Body of pancreas (tissue), 4 donors: Measurements from ENCODE around the gene OR51I1.

Experiments used
- POLR2A ChIP-seq, 3 donors: fragments of 450-650 bp; IDR thresholded peaks; one replicate each; pipeline ENCODE4 v1.6.1; 2016; ENCODE audit warnings: antibody characterized with exemption in 3 of 3, mild to moderate bottlenecking in 2 of 3
- TF ChIP-seq, protein P1 (sequence below), 7 experiments: fragments of 450-650 bp in 4 of 7; fragments of 200-600 bp in 3 of 7; sonication (generic) in 3 of 7; IDR thresholded peaks; one replicate each; pipeline ENCODE4 v1.5.1; 2016 to 2019; ENCODE audit warnings: antibody characterized with exemption in 7 of 7

GRCh38 chr11:5405173-5405572 is 36.1 kb downstream of the OR51I1 start:
- TF ChIP-seq, protein P1, sequence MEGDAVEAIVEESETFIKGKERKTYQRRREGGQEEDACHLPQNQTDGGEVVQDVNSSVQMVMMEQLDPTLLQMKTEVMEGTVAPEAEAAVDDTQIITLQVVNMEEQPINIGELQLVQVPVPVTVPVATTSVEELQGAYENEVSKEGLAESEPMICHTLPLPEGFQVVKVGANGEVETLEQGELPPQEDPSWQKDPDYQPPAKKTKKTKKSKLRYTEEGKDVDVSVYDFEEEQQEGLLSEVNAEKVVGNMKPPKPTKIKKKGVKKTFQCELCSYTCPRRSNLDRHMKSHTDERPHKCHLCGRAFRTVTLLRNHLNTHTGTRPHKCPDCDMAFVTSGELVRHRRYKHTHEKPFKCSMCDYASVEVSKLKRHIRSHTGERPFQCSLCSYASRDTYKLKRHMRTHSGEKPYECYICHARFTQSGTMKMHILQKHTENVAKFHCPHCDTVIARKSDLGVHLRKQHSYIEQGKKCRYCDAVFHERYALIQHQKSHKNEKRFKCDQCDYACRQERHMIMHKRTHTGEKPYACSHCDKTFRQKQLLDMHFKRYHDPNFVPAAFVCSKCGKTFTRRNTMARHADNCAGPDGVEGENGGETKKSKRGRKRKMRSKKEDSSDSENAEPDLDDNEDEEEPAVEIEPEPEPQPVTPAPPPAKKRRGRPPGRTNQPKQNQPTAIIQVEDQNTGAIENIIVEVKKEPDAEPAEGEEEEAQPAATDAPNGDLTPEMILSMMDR (IDR thresholded peaks at IDR 0.05): no peak
- no peak for TF ChIP-seq POLR2A (IDR thresholded peaks at IDR 0.05)
